Stimulated activated CD8-positive, alpha-beta memory T cell treated with anti-CD3 and anti-CD28 coated beads, Interleukin-4, amount 100 ng/mL, for 24 hours (primary cell): Measurements from ENCODE around the gene B3GNT3.
A peak's percentile ranks its signal among the peaks of the same experiment; 100 is the strongest.
"Not testable (repeated sequence)": the region's sequence is repeated elsewhere in the genome, so short reads cannot be mapped to it uniquely, and the experiment has no call there.

Experiments
- DNase-seq: peaks from one replicate; pipeline ENCODE4 v3.0.0-alpha.2; 2020; ENCODE audit warnings: low read depth

Gene B3GNT3

GRCh38 chr19:17767559-17767958, 27.4 kb upstream of the B3GNT3 start:
- DNase-seq, result no peak

- no peak for DNase-seq
Measured at GRCh38 chr19:17770613-17771012, 24.3 kb upstream of the B3GNT3 start.

DNA sequence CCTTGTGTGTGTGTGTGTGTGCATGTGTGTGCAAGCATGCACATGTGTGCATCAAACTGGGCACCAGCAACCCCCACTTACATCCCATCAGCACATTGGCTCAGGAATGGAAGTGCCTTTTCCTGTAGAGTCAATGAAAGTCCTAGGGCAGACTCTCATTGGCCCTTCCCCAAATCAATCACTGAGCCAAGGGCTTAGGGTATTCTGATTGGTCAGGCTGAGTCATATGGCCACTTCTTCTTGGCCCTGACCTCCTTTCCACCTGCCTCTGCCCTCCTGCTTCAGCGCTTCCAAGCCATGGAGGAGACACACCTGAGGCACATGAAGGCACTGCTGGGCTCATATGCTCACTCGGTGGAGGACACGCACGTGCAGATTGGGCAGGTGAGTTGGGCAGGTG, 22.8 kb upstream of the B3GNT3 start:
- DNase-seq, result no peak

DNA sequence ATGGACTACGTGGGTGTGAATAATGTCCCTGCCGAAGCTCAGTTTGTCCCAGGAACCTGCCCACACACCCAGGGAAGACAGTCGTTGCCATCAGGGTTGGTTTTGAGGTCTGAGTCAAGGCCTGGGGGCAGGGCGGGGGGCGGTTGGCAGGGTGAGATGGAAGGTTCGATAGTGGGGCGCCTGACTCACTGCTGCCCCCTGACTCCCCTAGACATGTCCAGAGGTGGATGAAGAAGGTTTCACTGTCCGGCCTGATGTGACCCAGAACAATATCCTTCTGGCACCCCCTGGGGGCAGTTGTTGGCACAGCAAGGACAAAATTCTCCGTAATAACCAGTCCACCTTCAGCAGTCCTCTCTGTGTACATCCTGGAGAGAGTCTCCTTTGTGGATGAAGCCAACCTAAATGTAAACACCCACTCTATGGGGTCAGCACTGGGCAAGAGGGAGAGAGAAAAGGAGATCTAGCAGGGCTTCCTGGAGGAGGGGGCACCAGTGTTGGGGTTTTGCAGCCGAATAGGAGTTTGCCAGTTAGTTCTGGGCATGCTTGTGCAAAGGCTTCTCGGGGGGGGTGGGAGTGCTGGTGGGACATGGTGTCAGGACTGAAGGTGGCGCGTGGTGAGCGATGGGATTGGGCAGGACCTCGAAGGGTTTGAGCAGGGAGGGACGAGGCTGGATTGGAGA, 19.6 kb upstream of the B3GNT3 start:
- DNase-seq, result no peak

GRCh38 chr19:17775991-17776803, 18.7 kb upstream of the B3GNT3 start:
- DNase-seq, result no peak

DNA sequence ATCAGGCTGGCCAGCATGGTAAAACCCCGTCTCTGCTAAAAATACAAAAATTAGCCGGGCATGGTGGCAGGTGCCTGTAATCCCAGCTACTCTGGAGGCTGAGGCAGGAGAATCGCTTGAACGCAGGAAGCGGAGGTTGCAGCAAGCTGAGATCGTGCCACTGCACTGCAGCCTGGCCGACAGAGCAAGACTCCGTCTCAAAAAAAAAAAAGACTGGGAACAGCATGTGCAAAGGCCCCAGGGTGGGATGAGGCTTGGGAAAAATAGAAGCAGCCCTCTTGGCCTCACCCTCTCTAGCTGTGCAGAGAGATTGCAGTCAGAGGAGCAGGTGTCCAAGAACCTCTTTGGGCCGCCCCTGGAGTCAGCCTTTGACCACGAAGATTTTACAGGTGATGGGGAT, 17.1 kb upstream of the B3GNT3 start:
- DNase-seq, result not testable (repeated sequence)

DNA sequence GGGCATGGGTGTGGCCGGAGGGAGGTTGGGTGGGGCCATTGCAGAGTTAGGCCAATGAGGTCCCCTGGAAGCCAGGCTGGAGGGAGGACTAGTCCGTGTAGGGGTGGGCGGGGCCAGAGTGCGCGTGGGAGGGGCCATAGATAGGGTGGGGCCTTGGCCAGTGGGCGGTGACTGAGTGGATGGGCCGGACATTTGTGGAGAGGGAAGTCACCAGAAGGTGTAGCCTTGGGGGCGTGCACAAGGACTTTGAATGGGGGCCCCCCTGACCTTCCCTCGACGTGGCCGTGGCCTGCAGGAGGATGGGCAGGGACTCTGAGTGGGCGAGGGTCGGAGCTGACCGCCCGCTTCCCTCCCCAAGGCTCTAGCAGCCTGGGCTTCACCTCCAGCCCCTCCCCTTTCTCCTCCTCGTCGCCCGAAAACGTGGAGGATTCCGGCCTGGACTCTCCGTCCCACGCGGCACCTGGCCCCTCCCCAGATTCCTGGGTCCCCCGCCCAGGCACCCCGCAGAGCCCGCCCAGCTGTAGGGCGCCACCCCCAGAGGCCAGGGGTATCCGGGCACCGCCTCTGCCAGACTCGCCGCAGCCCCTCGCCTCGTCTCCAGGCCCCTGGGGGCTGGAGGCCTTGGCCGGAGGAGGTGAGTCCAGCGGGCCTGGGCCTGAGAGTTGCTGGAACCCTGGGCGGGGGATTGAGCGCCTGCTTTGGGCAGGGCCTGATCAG, 16.5 kb upstream of the B3GNT3 start:
- DNase-seq, result peak; percentile 35

GRCh38 chr19:17778968-17779929, 15.7 kb upstream of the B3GNT3 start:
- no peak for DNase-seq

- no peak for DNase-seq
Measured at GRCh38 chr19:17780781-17781180, 14.2 kb upstream of the B3GNT3 start.

DNA sequence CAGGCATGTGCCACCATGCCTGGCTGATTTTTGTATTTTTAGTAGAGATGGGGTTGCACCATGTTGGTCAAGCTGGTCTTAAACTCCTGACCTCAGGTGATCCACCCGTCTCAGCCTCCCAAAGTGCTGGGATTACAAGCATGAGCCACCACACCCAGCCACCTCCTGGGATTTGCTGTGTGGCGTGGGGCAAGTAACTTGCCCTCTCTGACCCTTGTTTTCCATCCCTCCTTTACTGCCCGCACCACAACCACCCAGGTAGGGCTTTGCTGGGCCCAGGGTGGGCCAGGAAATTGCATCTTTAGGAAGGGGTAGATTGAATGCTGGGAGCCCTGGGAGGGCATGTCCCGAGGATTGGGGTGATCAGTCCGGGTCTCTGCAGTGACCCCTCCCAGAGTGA, 11.2 kb upstream of the B3GNT3 start:
- DNase-seq, result not testable (repeated sequence)

- peak; percentile 64 for DNase-seq
Measured at GRCh38 chr19:17784201-17785008, 10.5 kb upstream of the B3GNT3 start.

DNA sequence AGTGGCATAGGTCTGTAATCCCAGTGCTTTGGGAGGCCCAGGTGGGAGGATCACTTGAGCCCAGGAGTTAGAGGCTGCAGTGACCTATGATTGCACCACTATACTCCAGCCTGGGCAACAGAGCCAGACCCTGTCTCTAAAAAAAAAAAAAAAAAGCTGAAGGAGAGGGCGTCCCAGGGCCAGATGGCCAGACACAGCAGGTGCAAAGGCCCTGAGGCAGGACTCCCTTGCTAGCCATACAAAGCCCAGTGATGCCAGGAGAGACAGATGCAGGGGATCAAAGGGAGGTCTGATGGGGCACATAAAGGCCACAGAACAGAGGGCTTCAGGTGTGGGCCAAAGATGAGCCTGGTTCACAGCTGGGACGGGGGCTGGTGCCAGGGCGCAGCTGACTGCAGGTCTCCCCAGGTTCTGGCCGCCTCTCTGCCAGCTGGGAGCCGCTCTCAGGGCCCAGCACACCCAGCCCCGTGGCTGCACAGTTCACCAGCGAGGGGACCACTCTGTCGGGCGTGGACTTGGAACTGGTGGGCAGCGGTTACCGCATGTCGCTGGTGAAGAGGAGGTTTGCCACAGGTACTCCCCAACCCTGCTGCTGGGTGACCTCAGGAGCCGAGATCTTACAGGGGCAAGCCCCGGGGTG, 7.5 kb upstream of the B3GNT3 start:
- no peak for DNase-seq

DNA sequence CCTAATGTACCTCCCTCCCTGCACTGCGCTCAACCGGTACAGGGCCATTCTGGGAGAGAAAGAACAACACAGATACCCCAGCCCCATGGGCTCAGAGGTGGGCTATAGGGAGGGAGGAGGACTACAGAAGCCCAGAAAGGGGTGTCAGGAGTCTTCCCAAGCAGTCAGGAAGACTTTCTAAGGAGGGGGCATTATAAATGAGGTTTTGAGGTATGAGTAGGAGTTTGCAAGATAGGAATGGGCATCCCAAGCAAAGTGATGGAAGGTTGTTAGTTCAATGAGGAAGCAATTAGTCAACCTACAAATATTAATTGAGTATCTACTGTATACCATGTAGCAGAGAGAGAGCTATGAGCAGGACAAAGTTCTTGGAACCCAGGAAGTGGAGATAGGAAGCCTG, 6.3 kb upstream of the B3GNT3 start:
- no peak for DNase-seq

GRCh38 chr19:17790059-17790780, 4.7 kb upstream of the B3GNT3 start:
- no peak for DNase-seq

- DNase-seq, result no peak
Measured at GRCh38 chr19:17794412-17794730, 567 bp upstream of the B3GNT3 start.

- no peak for DNase-seq
Measured at GRCh38 chr19:17795495-17795856, 538 bp downstream of the B3GNT3 start.

GRCh38 chr19:17796013-17796837, 1.3 kb downstream of the B3GNT3 start:
- no peak for DNase-seq

DNA sequence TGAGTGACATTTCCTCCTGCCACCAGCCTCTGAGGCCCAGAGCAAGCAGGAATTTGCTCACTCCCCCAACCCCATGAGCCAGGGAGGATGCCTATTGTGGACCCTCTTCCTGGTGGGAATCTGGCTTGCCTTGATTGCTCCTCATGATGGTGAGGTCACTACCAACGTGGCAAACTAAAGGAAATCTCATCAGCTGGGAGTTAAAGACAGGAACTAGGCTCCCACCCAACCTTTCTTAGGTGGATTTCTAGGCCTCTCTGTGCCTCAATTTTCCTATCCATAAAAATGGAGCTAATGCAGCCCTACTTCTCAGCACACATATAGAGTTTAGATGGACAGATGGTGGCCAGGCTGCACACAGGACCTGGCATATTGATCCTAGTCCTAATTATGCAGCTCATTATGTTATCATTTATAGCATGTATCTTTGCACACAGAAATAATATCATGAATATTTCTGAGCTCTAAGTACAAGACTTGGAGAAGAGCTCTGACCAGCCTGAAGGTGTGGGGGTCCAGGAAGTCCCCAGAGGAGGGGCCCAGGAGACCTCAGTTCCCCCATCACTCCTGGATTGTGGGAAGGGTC, 2.0 kb downstream of the B3GNT3 start:
- no peak for DNase-seq
